GM19023 (cell line): ENCODE results near the gene TNFAIP8L2.

Experiments
- ATAC-seq: cut with Tn5 transposase; IDR thresholded peaks from one replicate; pipeline ENCODE4 v1.9.1; 2021; ENCODE audit warnings: mild to moderate bottlenecking, moderate library complexity; ENCODE audit not compliant: unreplicated experiment

The TNFAIP8L2 gene

GRCh38 chr1:151156515-151156819, at the start of gene TNFAIP8L2:
TNFAIP8L2 (plus strand) TSS chr1:151156649; CDS start chr1:151158698, 2,049 bp downstream.
- peak; percentile 82 for ATAC-seq

GRCh38 chr1:151106894-151107293, 49.6 kb upstream of the TNFAIP8L2 start:
- ATAC-seq, result no peak

- no peak for ATAC-seq
Observed at GRCh38 chr1:151108331-151108730, 48.1 kb upstream of the TNFAIP8L2 start.

GRCh38 chr1:151113877-151114276, 42.6 kb upstream of the TNFAIP8L2 start:
- no peak for ATAC-seq

- no peak for ATAC-seq
Observed at GRCh38 chr1:151124763-151125403, 31.6 kb upstream of the TNFAIP8L2 start.

GRCh38 chr1:151128800-151129199, 27.6 kb upstream of the TNFAIP8L2 start:
- no peak for ATAC-seq

- ATAC-seq, result no peak
Observed at GRCh38 chr1:151130987-151131586, 25.4 kb upstream of the TNFAIP8L2 start.

GRCh38 chr1:151131701-151132334, 24.6 kb upstream of the TNFAIP8L2 start:
- no peak for ATAC-seq

GRCh38 chr1:151132335-151133017, 24.0 kb upstream of the TNFAIP8L2 start:
- no peak for ATAC-seq

GRCh38 chr1:151133018-151133806, 23.2 kb upstream of the TNFAIP8L2 start:
- no peak for ATAC-seq

GRCh38 chr1:151134396-151134795, 22.1 kb upstream of the TNFAIP8L2 start:
- ATAC-seq, result no peak

- ATAC-seq, result no peak
Observed at GRCh38 chr1:151134991-151135390, 21.5 kb upstream of the TNFAIP8L2 start.

GRCh38 chr1:151135433-151136385, 20.7 kb upstream of the TNFAIP8L2 start:
- ATAC-seq, result no peak

- ATAC-seq, result no peak
Observed at GRCh38 chr1:151137789-151138188, 18.7 kb upstream of the TNFAIP8L2 start.

GRCh38 chr1:151142411-151143056, 13.9 kb upstream of the TNFAIP8L2 start:
- no peak for ATAC-seq

- ATAC-seq, result no peak
Observed at GRCh38 chr1:151143057-151143435, 13.4 kb upstream of the TNFAIP8L2 start.

GRCh38 chr1:151143986-151144385, 12.5 kb upstream of the TNFAIP8L2 start:
- ATAC-seq, result no peak

GRCh38 chr1:151144474-151145303, 11.8 kb upstream of the TNFAIP8L2 start:
- ATAC-seq, result no peak
